AG10803 (cell line): ENCODE results near the gene HOXC6.
A peak's percentile ranks its signal among the peaks of the same experiment; 100 is the strongest.

Experiments
- DNase-seq: peaks from one replicate; pipeline ENCODE4 v3.0.0; 2010; ENCODE audit warnings: low read depth
- H3K4me3 ChIP-seq: 2 replicates; pipeline ENCODE4 v1.5.1; 2011; ENCODE audit warnings: mild to moderate bottlenecking, low read length, control low read depth
- CTCF ChIP-seq: conservative IDR thresholded peaks from 2 replicates; pipeline ENCODE4 v1.5.1; 2011; ENCODE audit warnings: mild to moderate bottlenecking, low read length, control low read depth, inconsistent platforms

The HOXC6 gene

GRCh38 chr12:53992377-53992889 is 35.8 kb upstream of the HOXC6 start:
- no peak for TF ChIP-seq CTCF
- no peak for DNase-seq
- H3K4me3 ChIP-seq: peak overlapping the region; percentile 98

DNA sequence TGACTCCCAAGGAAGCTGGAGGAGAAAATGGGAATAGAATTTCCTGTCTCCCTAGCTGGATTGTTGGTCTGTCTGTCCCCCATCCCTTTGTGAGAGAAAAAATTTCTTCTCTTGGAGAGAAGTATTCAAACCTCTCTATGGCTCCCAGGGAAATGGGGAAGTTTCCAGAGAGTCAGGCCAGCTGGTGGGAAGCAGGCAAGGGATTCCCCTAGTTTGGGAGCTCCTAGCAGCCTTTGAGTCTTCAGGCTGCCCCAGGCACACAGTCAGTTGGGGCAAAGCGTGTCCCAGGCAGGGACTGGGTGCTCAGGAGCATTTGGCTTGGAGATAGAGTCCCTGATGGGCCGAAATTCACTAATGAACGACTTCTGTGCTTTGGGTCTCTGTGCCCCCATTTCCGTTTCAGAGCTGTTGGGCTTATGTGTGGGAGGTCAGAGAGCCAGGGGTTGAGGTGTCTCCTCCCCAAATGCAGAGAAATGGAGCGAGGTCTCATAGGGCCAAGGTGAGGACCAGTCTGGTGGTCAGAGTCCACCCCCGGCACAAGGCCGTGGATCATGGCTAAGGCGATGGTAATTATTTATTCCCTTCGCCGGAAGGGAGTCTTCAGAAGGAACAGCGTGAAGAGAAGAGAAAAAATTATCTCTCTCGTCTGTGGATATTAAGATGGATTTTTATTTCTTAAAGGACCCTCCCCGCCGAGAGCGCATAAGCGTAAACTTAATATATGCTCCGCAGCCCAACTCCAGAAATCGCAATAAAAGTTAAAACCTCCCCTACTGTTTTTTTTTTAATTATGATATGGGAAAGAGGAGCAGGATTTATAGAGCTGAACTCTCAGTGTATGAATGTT is 34.9 kb upstream of the HOXC6 start:
- DNase-seq: no peak
- peak overlapping the region; percentile 98 for H3K4me3 ChIP-seq
- TF ChIP-seq CTCF: no peak

GRCh38 chr12:53994009-53994263 is 34.3 kb upstream of the HOXC6 start:
- no peak for DNase-seq
- no peak for TF ChIP-seq CTCF
- H3K4me3 ChIP-seq: peak overlapping the region; percentile 98

GRCh38 chr12:53994264-53995001 is 33.8 kb upstream of the HOXC6 start:
- H3K4me3 ChIP-seq: peak overlapping the region; percentile 98
- no peak for TF ChIP-seq CTCF
- no peak for DNase-seq

GRCh38 chr12:53995002-53995377 is 33.2 kb upstream of the HOXC6 start:
- TF ChIP-seq CTCF: no peak
- DNase-seq: no peak
- H3K4me3 ChIP-seq: peak overlapping the region; percentile 98

DNA sequence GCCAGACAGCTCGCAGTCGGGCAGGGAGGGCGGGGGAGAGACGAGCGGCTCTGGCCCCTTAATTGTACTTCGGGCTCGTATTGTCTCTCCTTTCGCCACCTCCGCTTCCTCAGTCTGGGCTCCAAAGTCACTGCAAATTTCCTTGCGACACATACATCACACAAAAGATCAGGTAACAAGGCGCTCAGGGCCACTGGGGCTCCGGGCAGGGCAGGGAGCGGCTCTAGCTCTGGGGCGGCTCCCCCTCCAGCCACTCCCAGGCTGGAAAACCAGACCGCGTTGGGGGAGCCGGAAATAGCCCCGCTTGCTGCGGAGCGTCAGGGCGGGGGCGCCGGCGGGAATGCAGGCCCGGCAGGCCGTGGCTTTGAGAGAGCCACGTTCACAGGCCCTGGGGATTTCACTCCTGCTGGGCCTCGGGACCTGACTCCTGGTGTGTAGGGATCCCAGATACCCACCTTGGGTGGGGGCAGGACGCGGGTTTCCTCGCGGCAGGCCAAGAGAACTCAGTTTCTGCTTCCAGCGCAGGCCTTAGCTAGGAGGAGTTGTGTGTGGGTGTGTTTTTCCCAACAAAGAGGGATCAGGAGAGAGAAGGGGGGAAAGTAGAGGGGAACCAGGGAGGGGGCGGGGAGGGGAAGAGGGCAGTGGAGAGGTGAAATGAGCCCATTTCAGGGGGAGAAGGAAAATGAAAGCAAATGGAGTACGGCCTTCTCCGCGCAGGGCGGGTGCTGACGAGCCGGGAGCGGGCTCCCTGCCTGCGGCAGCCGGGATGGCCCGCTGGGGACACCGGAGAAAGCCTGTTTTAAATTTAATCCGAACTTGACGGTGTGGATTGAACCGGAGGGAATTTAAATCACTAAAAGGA is 32.6 kb upstream of the HOXC6 start:
- H3K4me3 ChIP-seq: peak overlapping the region; percentile 98
- DNase-seq: peak; percentile 77
- TF ChIP-seq CTCF: no peak
